Subcutaneous adipose tissue (tissue), 4 donors: ENCODE measurements around the gene OLFML2B. TPM values are rescaled to one million over a fixed set of nuclear protein-coding genes. Genes with fewer than 3 reads are reported as not detected.

Source experiments
- CTCF ChIP-seq: fragments of 450-650 bp; IDR thresholded peaks from one replicate; pipeline ENCODE4 v1.5.1; 2016; ENCODE audit warnings: low read depth, mild to moderate bottlenecking, control low read depth, antibody characterized with exemption, moderate library complexity
- total RNA-seq, 4 donors: library from RNA; depleted of rRNA; stranded (reverse); fragments of >200 nt; gene quantifications; one replicate each; pipeline ENCODE4 v1.1.0, GENCODE V29; 2016

Gene OLFML2B
- total RNA-seq, 4 donors from 2014 or later = 5.8 to 43.3 (median 9.6) TPM

GRCh38 chr1:162035241-162035640 is 11.6 kb upstream of the OLFML2B start:
- no peak for TF ChIP-seq CTCF

GRCh38 chr1:162033428-162033827 is 9.8 kb upstream of the OLFML2B start:
- no peak for TF ChIP-seq CTCF

- TF ChIP-seq CTCF = no peak
Observed at GRCh38 chr1:162030759-162031280, 7.2 kb upstream of the OLFML2B start.

GRCh38 chr1:162029157-162029556 is 5.5 kb upstream of the OLFML2B start:
- TF ChIP-seq CTCF = no peak

- TF ChIP-seq CTCF = no peak
Observed at GRCh38 chr1:162028726-162029125, 5.1 kb upstream of the OLFML2B start.

GRCh38 chr1:162026881-162027280 is 3.2 kb upstream of the OLFML2B start:
- TF ChIP-seq CTCF = no peak

- TF ChIP-seq CTCF = no peak
Observed at GRCh38 chr1:162025541-162025940, 1.9 kb upstream of the OLFML2B start.
